CD4-positive, alpha-beta T cell treated with Interleukin-12 subunit alpha and Interleukin-12 subunit beta, for 1 hour (primary cell): ENCODE data around the gene CFDP1.
"Not testable (repeated sequence)": the region's sequence is repeated elsewhere in the genome, so short reads cannot be mapped to it uniquely, and the experiment has no call there.

Experiments
- DNase-seq: peaks from one replicate; pipeline ENCODE4 v3.0.0-alpha.2; 2020

CFDP1 gene

GRCh38 chr16:75432828-75433731, at the start of gene CFDP1:
Gene CFDP1, minus strand, starts transcription at chr16:75433503. Its CDS starts 151 bp downstream, at chr16:75433352.
- peak; percentile 96 for DNase-seq

DNA sequence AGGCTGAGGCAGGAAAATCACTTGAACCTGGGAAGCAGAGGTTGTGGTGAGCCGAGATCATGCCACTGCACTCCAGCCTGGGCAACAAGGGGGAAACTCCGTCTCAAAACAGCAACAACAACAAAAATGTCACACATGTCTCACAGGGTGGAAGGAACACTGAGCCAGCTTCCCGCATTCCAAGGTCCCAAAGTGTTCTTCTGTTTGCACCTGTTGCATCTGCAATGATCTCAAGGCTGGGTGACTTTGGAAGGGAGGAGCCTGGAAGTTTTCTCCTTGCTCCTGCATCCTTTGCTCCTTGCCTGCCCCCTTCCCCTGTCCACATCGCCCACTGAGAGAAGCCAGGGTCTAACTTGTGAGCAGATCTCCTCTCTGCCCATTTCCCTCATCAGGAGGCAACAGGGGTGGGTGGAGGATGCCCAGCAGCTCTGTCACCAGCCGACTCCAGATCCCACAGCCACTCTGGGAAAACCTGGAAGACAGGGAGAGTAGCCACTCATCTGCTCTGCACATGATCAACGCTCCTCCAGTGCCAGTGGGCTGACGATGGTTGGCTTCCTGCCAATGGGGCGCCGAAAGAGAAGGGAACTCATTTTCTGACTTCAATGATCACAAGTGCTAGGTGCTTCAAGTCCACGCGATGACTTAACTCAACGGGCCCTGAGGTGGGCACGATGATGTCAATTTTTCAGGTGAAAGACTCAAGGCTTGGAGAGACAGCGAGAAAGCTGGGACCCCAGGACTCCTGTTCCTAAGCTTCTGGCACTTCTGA, 49.3 kb upstream of the CFDP1 start:
- no peak for DNase-seq

GRCh38 chr16:75481475-75481874, 48.2 kb upstream of the CFDP1 start:
- no peak for DNase-seq

DNA sequence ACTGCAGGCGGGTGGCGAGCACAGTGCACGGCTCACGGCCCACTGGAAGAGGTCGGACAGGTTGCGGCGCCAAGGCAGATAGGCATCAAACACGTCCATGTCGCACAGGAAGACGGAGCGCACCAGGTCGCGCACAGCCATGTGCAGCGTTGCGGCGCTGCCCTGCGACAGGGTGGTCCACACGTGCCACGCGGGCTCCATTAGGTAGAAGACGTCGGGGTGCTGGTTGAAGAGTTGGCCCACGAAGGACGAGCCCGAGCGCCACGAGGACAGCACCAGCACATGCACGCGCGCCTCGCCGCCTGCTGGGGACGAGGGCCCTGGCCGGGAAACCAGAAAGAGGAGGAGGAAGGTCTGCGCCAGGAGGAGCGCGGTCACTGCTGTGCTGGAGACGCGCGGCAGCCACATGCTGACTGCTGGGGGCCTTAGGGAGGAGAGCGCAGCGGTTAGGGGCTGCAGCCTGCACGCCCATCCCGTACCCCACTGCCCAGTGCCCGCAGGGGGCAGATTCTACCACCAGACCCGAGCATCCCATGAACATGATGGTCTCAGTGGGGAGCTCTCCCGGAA, 46.2 kb upstream of the CFDP1 start:
- no peak for DNase-seq

- no peak for DNase-seq
Observed at GRCh38 chr16:75478480-75479345, 45.4 kb upstream of the CFDP1 start.

DNA sequence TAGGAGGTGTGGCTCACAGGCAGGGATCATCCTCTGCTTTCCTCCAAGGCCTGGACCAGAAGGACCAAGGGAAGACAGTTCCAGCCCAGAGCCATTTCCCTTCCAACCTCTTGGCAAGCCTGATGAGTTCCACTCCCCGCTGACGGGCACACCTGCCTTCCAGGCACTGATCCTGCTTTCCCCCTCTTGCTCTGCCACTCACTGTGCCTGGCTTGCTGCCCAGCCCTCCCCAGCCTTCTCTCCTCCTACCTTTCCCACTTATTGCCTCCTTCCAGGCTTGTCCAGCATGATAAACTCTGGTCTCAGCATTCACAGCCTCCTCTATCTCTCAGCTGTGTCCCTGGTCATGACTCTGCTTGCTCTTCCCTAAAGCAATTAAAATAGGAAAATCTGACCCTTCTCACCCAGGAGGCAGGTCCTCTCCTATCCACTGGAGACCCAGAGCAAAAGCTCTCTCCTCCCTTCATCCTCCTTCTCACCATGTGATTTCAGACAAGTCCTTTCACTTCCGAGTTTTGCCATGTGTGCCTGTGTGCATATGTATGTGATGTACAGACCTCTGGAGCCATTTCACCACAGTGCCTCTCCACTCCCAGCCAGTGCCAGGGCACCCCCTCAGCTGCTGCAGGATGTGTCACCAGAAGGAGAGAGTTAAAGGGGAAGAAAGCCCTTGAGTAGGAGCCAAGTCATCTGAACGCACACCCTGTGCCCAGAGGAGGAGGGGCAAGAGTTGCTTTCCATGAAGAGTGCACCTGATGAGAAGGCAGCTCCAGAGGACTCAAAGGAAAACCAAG, 44.6 kb upstream of the CFDP1 start:
- DNase-seq, result no peak

GRCh38 chr16:75476817-75477216, 43.5 kb upstream of the CFDP1 start:
- DNase-seq, result no peak

GRCh38 chr16:75475420-75475847, 42.1 kb upstream of the CFDP1 start:
- DNase-seq, result no peak

GRCh38 chr16:75472908-75473877, 39.9 kb upstream of the CFDP1 start:
- DNase-seq, result no peak

GRCh38 chr16:75471723-75472633, 38.7 kb upstream of the CFDP1 start:
- peak; percentile 60 for DNase-seq

- DNase-seq, result no peak
Observed at GRCh38 chr16:75466760-75467159, 33.5 kb upstream of the CFDP1 start.

DNA sequence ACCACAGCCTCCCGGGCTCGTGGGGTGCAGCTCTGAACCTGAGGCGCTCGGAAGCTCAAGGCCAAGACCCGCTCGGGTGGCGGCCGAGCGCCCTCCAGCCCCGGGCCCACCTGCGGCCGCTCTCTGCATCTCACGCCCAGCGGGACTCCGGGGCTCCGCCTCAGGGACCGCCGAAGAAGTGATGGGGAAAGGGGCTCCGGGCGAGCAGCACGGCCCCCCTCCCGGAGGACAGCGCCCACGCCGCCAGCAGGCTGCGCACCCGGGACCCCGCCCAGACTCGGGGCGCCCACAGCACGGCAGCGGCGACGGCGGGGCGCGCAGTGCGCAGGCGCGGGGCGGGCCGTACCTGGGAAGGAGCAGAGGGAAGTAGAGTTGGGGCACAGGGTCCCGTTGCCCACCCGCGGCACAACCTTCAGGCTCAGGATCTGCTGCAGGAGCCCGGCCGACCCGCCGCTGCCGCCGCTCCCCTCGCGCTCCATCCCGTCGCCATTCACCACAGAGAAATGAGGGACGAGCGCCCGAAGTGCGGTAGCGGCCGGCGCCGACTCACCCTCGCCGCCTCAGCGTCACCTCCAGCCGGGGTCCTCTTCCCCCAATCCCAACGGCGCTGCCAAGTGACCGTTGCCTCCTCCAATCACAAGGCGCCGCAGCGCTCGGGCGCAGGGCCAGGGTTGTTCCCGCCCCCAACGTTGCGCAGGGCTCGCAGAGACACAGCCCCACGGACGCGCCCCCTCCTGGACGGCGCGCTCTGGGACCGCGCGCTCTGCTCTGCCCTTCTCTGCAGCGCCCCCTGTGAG, 31.0 kb upstream of the CFDP1 start, which contains the start of gene TMEM170A:
Gene TMEM170A (minus strand): TSS at position 568 of the 797 bp plus-strand sequence. CDS start 89 bp downstream, at position 479.
- DNase-seq, result peak; percentile 99

GRCh38 chr16:75463389-75464121, 30.3 kb upstream of the CFDP1 start:
- DNase-seq, result not testable (repeated sequence)

DNA sequence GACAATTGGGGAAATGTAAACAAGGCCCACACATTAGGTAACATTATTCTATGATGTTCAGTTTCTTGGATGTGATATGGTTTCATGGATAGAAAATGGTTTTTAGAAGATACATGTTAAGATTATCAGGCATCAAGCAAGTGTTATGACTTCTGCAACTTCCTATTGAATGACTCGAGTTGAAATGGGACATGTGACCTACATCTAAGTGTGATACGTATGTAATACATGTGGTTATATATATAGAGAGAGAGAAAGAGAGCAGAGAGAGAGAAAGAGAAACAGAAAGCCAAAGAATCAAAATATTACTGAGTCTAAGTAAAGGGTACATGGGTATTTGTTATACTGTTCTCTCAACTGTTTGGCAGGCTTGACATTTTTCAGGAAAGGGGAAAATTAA, 29.5 kb upstream of the CFDP1 start:
- peak; percentile 48 for DNase-seq

- no peak for DNase-seq
Observed at GRCh38 chr16:75461575-75461974, 28.3 kb upstream of the CFDP1 start.

GRCh38 chr16:75460446-75460845, 27.1 kb upstream of the CFDP1 start:
- DNase-seq, result no peak

GRCh38 chr16:75459691-75460090, 26.4 kb upstream of the CFDP1 start:
- no peak for DNase-seq

DNA sequence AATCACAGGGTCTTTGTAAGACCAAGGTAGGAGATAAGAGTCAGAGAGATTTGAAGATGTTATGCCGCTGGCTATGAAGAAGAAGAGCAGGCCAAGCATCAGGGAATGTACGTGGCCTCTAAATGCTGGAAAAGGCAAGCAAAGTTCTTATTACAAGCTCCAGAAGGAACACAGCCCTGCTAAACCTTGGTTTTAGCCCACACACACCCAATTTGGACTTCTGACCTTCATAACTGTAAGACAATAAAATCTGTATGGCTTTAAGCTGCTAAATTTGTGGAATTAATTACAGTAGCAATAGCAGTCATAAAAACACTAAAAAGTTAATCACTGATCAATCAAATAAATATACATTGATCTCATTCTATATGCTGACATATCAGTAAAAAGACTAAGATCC, 25.1 kb upstream of the CFDP1 start:
- no peak for DNase-seq
